ENCODE data around the gene SH2D3C. TPM values are rescaled to one million over a fixed set of nuclear protein-coding genes. Genes with fewer than 3 reads are reported as not detected.
A peak's percentile ranks its signal among the peaks of the same experiment; 100 is the strongest.

The SH2D3C gene
- total and polyA plus RNA-seq, 8 donors, result 21.7 to 41.9 (median 32.6) TPM

GRCh38 chr9:127812011-127812410 is 33.5 kb upstream of the SH2D3C start:
- Histone ChIP-seq H3K27me3 (no peaks in the 10 kb centered on the region), H3K4me3 (no peak overlapping the region), H3K27ac (no peak overlapping the region), H3K9me3 (no peaks in the 10 kb centered on the region), H3K36me3 (peaks cover 0 to 97% of the 10 kb centered on the region in 2 donors), H3K4me1 (peaks cover 0 to 7% of the 10 kb centered on the region in 2 donors)
- intact Hi-C loops (cut with DNase I), result no loop called here
- ATAC-seq (no peak), DNase-seq (no peak)
- no peak for TF ChIP-seq CTCF (IDR thresholded peaks at IDR 0.05)

- Histone ChIP-seq H3K9me3 (no peaks in the 10 kb centered on the region), H3K27ac (no peak overlapping the region), H3K36me3 (peaks cover 0 to 97% of the 10 kb centered on the region in 2 donors), H3K4me3 (no peak overlapping the region), H3K27me3 (no peaks in the 10 kb centered on the region), H3K4me1 (peaks cover 0 to 8% of the 10 kb centered on the region in 2 donors)
- DNase-seq (no peak), ATAC-seq (no peak)
- intact Hi-C loops (cut with DNase I), result no loop called here
- TF ChIP-seq CTCF (IDR thresholded peaks at IDR 0.05), result no peak
Observed at GRCh38 chr9:127810378-127811187, 32.1 kb upstream of the SH2D3C start.

GRCh38 chr9:127809540-127810377 is 31.3 kb upstream of the SH2D3C start:
- DNase-seq (peak in 1 of 4 donors; percentile 83), ATAC-seq (peak; percentile 68)
- no peak for TF ChIP-seq CTCF (IDR thresholded peaks at IDR 0.05)
- intact Hi-C loops (cut with DNase I), result no loop called here
- Histone ChIP-seq H3K9me3 (no peaks in the 10 kb centered on the region), H3K36me3 (peaks cover 0 to 97% of the 10 kb centered on the region in 2 donors), H3K27me3 (no peaks in the 10 kb centered on the region), H3K27ac (no peak overlapping the region), H3K4me1 (peaks cover 0 to 14% of the 10 kb centered on the region in 2 donors), H3K4me3 (no peak overlapping the region)

GRCh38 chr9:127809002-127809539 is 30.6 kb upstream of the SH2D3C start:
- intact Hi-C loops (cut with DNase I), result no loop called here
- no peak for DNase-seq
- no peak overlapping the region for H3K27ac ChIP-seq
- H3K9me3 ChIP-seq, result no peaks in the 10 kb centered on the region
- no peaks in the 10 kb centered on the region for H3K27me3 ChIP-seq
- peaks cover 0 to 97% of the 10 kb centered on the region in 2 donors for H3K36me3 ChIP-seq
- H3K4me1 ChIP-seq, result peaks cover 3 to 20% of the 10 kb centered on the region in 2 donors
- no peak for TF ChIP-seq CTCF (IDR thresholded peaks at IDR 0.05)
- no peak for ATAC-seq
- H3K4me3 ChIP-seq, result no peak overlapping the region

All from left lung (tissue), 10 donors.